GM12878 (cell line): ENCODE measurements around the gene ITK.

Experiments
- BACH1 ChIP-seq: fragments of 450-650 bp; IDR thresholded peaks from 2 replicates; pipeline ENCODE4 v1.6.1; 2017; ENCODE audit warnings: mild to moderate bottlenecking, borderline replicate concordance
- CREB1 ChIP-seq: IDR thresholded peaks from 2 replicates; pipeline ENCODE4 v1.6.1; 2012; ENCODE audit warnings: low read depth, mild to moderate bottlenecking, inconsistent platforms
- CTCF ChIP-seq, 3 experiments: IDR thresholded peaks in 2 of 3; conservative IDR thresholded peaks in 1 of 3; 2 replicates each; pipeline ENCODE4 v1.5.1; 2011; ENCODE audit warnings: low read depth in 3 of 3, low read length in 3 of 3, mild to moderate bottlenecking in 3 of 3, control low read depth in 2 of 3, moderate library complexity in 2 of 3, inconsistent platforms in 1 of 3, mixed read lengths in 1 of 3; ENCODE audit not compliant: control insufficient read depth in 2 of 3, insufficient read depth in 1 of 3; ENCODE audit errors: extremely low read depth in 1 of 3
- ELK1 ChIP-seq: IDR thresholded peaks from 2 replicates; pipeline ENCODE4 v1.6.1; 2012; ENCODE audit warnings: low read depth, low read length, improper control_type of control experiment
- IRF3 ChIP-seq: fragments of 450-650 bp; IDR thresholded peaks from 2 replicates; pipeline ENCODE4 v1.6.1; 2014; ENCODE audit warnings: mild to moderate bottlenecking
- PBX3 ChIP-seq: IDR thresholded peaks from 2 replicates; pipeline ENCODE4 v1.6.1; 2011; ENCODE audit warnings: mild to moderate bottlenecking, low read depth, low read length, moderate library complexity; ENCODE audit not compliant: insufficient replicate concordance
- POLR2AphosphoS5 ChIP-seq: IDR thresholded peaks from 2 replicates; pipeline ENCODE4 v1.6.1; 2011; ENCODE audit warnings: mild to moderate bottlenecking, low read length, inconsistent platforms
- POU2F2 ChIP-seq: IDR thresholded peaks from 3 replicates; pipeline ENCODE4 v1.6.1; 2011; ENCODE audit warnings: low read depth, mild to moderate bottlenecking, low read length, borderline replicate concordance

- TF ChIP-seq IRF3 (no peak), CTCF (IDR thresholded peaks at IDR 0.05 in 2 of 3, conservative IDR thresholded peaks at IDR 0.05 in 1 of 3; ENCODE audit: control insufficient read depth in 2 of 3, extremely low read depth in 1 of 3, insufficient read depth in 1 of 3, low read depth in 3 of 3, low read length in 3 of 3) (no peak), CREB1 (no peak), POU2F2 (no peak), BACH1 (no peak), PBX3 (no peak), POLR2AphosphoS5 (no peak), ELK1 (no peak)
Observed at GRCh38 chr5:157282150-157282549, 101.5 kb downstream of the ITK start.
